HG03196 (cell line): Measurements from ENCODE around the gene LANCL1.

Experiments
- ATAC-seq: cut with Tn5 transposase; IDR thresholded peaks from one replicate; pipeline ENCODE4 v1.9.1; 2021; ENCODE audit not compliant: unreplicated experiment

LANCL1 gene

GRCh38 chr2:210399440-210400041 lies 77.0 kb downstream of the LANCL1 start:
- no peak for ATAC-seq

GRCh38 chr2:210392469-210392881 lies 84.1 kb downstream of the LANCL1 start:
- ATAC-seq: no peak

GRCh38 chr2:210389856-210390255 lies 86.7 kb downstream of the LANCL1 start:
- no peak for ATAC-seq

- ATAC-seq: no peak
Observed at GRCh38 chr2:210388148-210388547, 88.4 kb downstream of the LANCL1 start.

- ATAC-seq: no peak
Observed at GRCh38 chr2:210387074-210387473, 89.5 kb downstream of the LANCL1 start.
